Pancreas (tissue), 10 donors: ENCODE results near the gene TCF15. TPM values are rescaled to one million over a fixed set of nuclear protein-coding genes. Genes with fewer than 3 reads are reported as not detected.

Experiments used
- ATAC-seq, 4 donors: fragments of 200-7000 bp; cut with Tn5 transposase; one replicate each; pipeline versions ENCODE4 v1.8.0 to v1.9.1; 2020; ENCODE audit warnings: mild to moderate bottlenecking in 4 of 4, moderate library complexity in 4 of 4
- DNase-seq, 6 donors: peaks; one replicate each; pipeline ENCODE4 v3.0.0-alpha.2; 2020
- FAIRE-seq: peaks from 2 replicates; lab custom pipeline; 2012; peaks lifted over from hg19 to GRCh38; lab: Jason Lieb, UNC
- H3K27ac ChIP-seq, 4 donors: fragments of 200-600 bp; sonication (generic); 1 replicate in 3 of 4; 2 replicates in 1 of 4; pipeline versions ENCODE4 v1.5.0 to v1.8.0; 2020
- H3K27me3 ChIP-seq, 4 donors: fragments of 200-600 bp; one replicate each; pipeline ENCODE4 v1.8.0; 2021
- H3K36me3 ChIP-seq, 3 donors: fragments of 200-600 bp; sonication (generic) in 1 of 3; one replicate each; pipeline versions ENCODE4 v1.5.0 to v1.8.0; 2020 to 2021
- H3K4me1 ChIP-seq, 3 donors: fragments of 200-600 bp; one replicate each; pipeline ENCODE4 v1.8.0; 2021
- H3K4me3 ChIP-seq, 4 donors: fragments of 200-600 bp; sonication (generic) in 2 of 4; one replicate each; pipeline versions ENCODE4 v1.5.0 to v1.8.0; 2020 to 2021
- H3K9me3 ChIP-seq, 4 donors: fragments of 200-600 bp; one replicate each; pipeline ENCODE4 v1.8.0; 2021
- WGBS, 2 donors: extraction: QIAGEN DNeasy Blood & Tissue Kit; methylation state at CpG; one replicate each; pipeline ENCODE4 v1.1.7; 2013; 5-methylcytosine and 5-hydroxymethylcytosine counted together
- intact Hi-C, 3 donors: fragments of 100-400 bp; cut with DNase I; formaldehyde crosslinking; loops; one replicate each; pipeline versions ENCODE4 v1.11.1 to v1.14.2; 2022
- polyA plus RNA-seq, 2 donors: library from polyadenylated mRNA; stranded (reverse); fragments of 200-250 nt; gene quantifications; one replicate each; pipeline ENCODE4 v1.2.3, GENCODE V29; 2013
- total RNA-seq, 6 donors: library from RNA; stranded (reverse); fragmentation: NEBNext Ultra II Directional in 4 of 6; extraction: Animal tissue kit (Norgen Biotek cat#: 25700) in 4 of 6; gene quantifications; one replicate each; pipeline versions ENCODE4 v1.2.1 to v1.2.4, GENCODE V29; 2021 to 2023
- TF ChIP-seq, protein P1 (sequence below), 4 donors: fragments of 200-600 bp; sonication (generic) in 3 of 4; IDR thresholded peaks; one replicate each; pipeline versions ENCODE4 v1.5.0 to v1.8.0; 2021; ENCODE audit warnings: antibody characterized with exemption in 4 of 4
- donor health status: healthy with polysubstance abuse.
- donor health status: DM: no; HTN: no; CAD: no; lungs with moderate emphysema.
- donor health status: DM: no; HTN: no; CAD: no.
- donor health status: control.
- donor health status: control.
- donor health status: Bipolar disorder and iron deficiency.
- donor health status: DM: yes; HTN: yes; CAD: no.
- donor health status: DM: no; HTN: no; CAD: no.
- donor health status: DM: no; HTN: no; CAD: no.
- donor health status: DM: yes; HTN: yes; CAD: no.

TCF15 gene
- total and polyA plus RNA-seq, 8 donors = 0.16 to 0.80 (median 0.20) TPM; not detected in 1

GRCh38 chr20:609371-609964, 641 bp downstream of the TCF15 start:
- FAIRE-seq = no peak
- Histone ChIP-seq H3K36me3 (no peaks in the 10 kb centered on the region), H3K27ac (no peak overlapping the region), H3K4me3 (peak overlapping the region in 1 of 4 donors; percentile 5), H3K4me1 (no peaks in the 10 kb centered on the region), H3K9me3 (no peaks in the 10 kb centered on the region), H3K27me3 (peaks cover 0 to 12% (median 3%) of the 10 kb centered on the region in 4 donors)
- 8 to 11% methylated on average over 43 to 53 of the region's 54 CpGs for WGBS, 2 donors
- no peak for DNase-seq
- TF ChIP-seq, protein P1, sequence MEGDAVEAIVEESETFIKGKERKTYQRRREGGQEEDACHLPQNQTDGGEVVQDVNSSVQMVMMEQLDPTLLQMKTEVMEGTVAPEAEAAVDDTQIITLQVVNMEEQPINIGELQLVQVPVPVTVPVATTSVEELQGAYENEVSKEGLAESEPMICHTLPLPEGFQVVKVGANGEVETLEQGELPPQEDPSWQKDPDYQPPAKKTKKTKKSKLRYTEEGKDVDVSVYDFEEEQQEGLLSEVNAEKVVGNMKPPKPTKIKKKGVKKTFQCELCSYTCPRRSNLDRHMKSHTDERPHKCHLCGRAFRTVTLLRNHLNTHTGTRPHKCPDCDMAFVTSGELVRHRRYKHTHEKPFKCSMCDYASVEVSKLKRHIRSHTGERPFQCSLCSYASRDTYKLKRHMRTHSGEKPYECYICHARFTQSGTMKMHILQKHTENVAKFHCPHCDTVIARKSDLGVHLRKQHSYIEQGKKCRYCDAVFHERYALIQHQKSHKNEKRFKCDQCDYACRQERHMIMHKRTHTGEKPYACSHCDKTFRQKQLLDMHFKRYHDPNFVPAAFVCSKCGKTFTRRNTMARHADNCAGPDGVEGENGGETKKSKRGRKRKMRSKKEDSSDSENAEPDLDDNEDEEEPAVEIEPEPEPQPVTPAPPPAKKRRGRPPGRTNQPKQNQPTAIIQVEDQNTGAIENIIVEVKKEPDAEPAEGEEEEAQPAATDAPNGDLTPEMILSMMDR (IDR thresholded peaks at IDR 0.05) = no peak
- intact Hi-C loops = no loop called here
- no peak for ATAC-seq

- FAIRE-seq = no peak
- H3K27me3 ChIP-seq = peaks cover 0 to 12% (median 3%) of the 10 kb centered on the region in 4 donors
Measured at GRCh38 chr20:608970-609369, 1.1 kb downstream of the TCF15 start.

GRCh38 chr20:607476-607875, 2.6 kb downstream of the TCF15 start:
- H3K4me3 ChIP-seq = no peak overlapping the region
- WGBS, 2 donors = 79 to 85% methylated on average over 6 of the region's 6 CpGs
- intact Hi-C loops = no loop called here
- no peak overlapping the region for H3K27ac ChIP-seq
- H3K9me3 ChIP-seq = no peaks in the 10 kb centered on the region
- H3K36me3 ChIP-seq = no peaks in the 10 kb centered on the region
- FAIRE-seq (no peak), ATAC-seq (no peak), DNase-seq (no peak)
- peaks cover 0 to 12% (median 3%) of the 10 kb centered on the region in 4 donors for H3K27me3 ChIP-seq
- no peaks in the 10 kb centered on the region for H3K4me1 ChIP-seq
- TF ChIP-seq, protein P1 (IDR thresholded peaks at IDR 0.05) = no peak

More at GRCh38 chr20:608970-609369, 1.1 kb downstream of the TCF15 start:
- intact Hi-C loops = no loop called here
- no peak for ATAC-seq
- DNase-seq = no peak
- H3K9me3 ChIP-seq = no peaks in the 10 kb centered on the region
- TF ChIP-seq, protein P1 (IDR thresholded peaks at IDR 0.05) = no peak
- no peaks in the 10 kb centered on the region for H3K36me3 ChIP-seq
- H3K4me1 ChIP-seq = no peaks in the 10 kb centered on the region
- 68 to 73% methylated on average over 8 of the region's 8 CpGs for WGBS, 2 donors
- no peak overlapping the region for H3K27ac ChIP-seq
- no peak overlapping the region for H3K4me3 ChIP-seq

GRCh38 chr20:605237-605636, 4.9 kb downstream of the TCF15 start:
- ATAC-seq = no peak
- 56 to 66% methylated on average over 5 of the region's 5 CpGs for WGBS, 2 donors
- Histone ChIP-seq H3K4me1 (no peaks in the 10 kb centered on the region), H3K9me3 (no peaks in the 10 kb centered on the region), H3K27ac (no peak overlapping the region), H3K36me3 (no peaks in the 10 kb centered on the region), H3K27me3 (peaks cover 0 to 3% (median 0%) of the 10 kb centered on the region in 4 donors), H3K4me3 (no peak overlapping the region)
- no peak for DNase-seq
- TF ChIP-seq, protein P1 (IDR thresholded peaks at IDR 0.05) = no peak
- FAIRE-seq = no peak
- intact Hi-C loops = no loop called here

DNA sequence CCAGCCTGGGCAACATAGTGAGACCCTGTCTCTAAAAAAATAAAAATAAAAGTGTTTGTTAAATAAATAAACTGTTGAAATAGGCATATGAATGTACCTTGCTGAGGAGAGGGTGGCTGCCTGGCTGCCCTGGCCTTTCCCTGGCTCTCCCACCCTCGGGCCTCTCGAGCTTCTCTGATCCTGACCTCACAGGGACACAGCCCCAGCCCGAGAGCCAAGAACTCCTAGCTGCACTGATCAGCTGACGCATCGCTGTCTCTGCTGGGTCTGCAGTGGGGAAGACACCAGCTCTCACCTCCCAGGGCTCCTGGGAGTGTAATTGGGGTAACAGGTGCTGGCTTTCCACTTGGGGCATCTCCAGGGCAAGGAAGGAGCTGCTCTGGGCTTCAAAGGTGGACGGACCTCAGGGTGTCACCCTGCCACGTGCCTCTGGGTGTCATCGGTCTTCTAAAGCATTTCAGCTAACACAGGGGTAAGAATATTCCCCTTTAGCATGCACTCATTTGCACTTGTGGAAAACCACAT, 6.9 kb downstream of the TCF15 start:
- ATAC-seq (no peak), DNase-seq (no peak), FAIRE-seq (no peak)
- 64 to 69% methylated on average over 8 of the region's 8 CpGs for WGBS, 2 donors
- no peaks in the 10 kb centered on the region for H3K9me3 ChIP-seq
- H3K4me1 ChIP-seq = no peaks in the 10 kb centered on the region
- intact Hi-C loops = no loop called here
- H3K4me3 ChIP-seq = no peak overlapping the region
- no peak overlapping the region for H3K27ac ChIP-seq
- H3K36me3 ChIP-seq = no peaks in the 10 kb centered on the region
- TF ChIP-seq, protein P1 (IDR thresholded peaks at IDR 0.05) = no peak
- H3K27me3 ChIP-seq = no peaks in the 10 kb centered on the region
